ENCODE results near the gene NDUFAB1. TPM values are rescaled to one million over a fixed set of nuclear protein-coding genes. Genes with fewer than 3 reads are reported as not detected.

Gene NDUFAB1
- total RNA-seq, 1 experiment from 2014 or later: 189 TPM

- TF ChIP-seq ZNF532 (CRISPR knock-in tag; IDR thresholded peaks at IDR 0.05; ENCODE audit: borderline replicate concordance): no peak
- no peak for TF ChIP-seq GTF2I (CRISPR knock-in tag; conservative IDR thresholded peaks at IDR 0.05)
- TF ChIP-seq, protein P1, sequence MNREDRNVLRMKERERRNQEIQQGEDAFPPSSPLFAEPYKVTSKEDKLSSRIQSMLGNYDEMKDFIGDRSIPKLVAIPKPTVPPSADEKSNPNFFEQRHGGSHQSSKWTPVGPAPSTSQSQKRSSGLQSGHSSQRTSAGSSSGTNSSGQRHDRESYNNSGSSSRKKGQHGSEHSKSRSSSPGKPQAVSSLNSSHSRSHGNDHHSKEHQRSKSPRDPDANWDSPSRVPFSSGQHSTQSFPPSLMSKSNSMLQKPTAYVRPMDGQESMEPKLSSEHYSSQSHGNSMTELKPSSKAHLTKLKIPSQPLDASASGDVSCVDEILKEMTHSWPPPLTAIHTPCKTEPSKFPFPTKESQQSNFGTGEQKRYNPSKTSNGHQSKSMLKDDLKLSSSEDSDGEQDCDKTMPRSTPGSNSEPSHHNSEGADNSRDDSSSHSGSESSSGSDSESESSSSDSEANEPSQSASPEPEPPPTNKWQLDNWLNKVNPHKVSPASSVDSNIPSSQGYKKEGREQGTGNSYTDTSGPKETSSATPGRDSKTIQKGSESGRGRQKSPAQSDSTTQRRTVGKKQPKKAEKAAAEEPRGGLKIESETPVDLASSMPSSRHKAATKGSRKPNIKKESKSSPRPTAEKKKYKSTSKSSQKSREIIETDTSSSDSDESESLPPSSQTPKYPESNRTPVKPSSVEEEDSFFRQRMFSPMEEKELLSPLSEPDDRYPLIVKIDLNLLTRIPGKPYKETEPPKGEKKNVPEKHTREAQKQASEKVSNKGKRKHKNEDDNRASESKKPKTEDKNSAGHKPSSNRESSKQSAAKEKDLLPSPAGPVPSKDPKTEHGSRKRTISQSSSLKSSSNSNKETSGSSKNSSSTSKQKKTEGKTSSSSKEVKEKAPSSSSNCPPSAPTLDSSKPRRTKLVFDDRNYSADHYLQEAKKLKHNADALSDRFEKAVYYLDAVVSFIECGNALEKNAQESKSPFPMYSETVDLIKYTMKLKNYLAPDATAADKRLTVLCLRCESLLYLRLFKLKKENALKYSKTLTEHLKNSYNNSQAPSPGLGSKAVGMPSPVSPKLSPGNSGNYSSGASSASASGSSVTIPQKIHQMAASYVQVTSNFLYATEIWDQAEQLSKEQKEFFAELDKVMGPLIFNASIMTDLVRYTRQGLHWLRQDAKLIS (CRISPR knock-in tag; IDR thresholded peaks at IDR 0.05; ENCODE audit: borderline replicate concordance): no peak
- TF ChIP-seq, protein P2, sequence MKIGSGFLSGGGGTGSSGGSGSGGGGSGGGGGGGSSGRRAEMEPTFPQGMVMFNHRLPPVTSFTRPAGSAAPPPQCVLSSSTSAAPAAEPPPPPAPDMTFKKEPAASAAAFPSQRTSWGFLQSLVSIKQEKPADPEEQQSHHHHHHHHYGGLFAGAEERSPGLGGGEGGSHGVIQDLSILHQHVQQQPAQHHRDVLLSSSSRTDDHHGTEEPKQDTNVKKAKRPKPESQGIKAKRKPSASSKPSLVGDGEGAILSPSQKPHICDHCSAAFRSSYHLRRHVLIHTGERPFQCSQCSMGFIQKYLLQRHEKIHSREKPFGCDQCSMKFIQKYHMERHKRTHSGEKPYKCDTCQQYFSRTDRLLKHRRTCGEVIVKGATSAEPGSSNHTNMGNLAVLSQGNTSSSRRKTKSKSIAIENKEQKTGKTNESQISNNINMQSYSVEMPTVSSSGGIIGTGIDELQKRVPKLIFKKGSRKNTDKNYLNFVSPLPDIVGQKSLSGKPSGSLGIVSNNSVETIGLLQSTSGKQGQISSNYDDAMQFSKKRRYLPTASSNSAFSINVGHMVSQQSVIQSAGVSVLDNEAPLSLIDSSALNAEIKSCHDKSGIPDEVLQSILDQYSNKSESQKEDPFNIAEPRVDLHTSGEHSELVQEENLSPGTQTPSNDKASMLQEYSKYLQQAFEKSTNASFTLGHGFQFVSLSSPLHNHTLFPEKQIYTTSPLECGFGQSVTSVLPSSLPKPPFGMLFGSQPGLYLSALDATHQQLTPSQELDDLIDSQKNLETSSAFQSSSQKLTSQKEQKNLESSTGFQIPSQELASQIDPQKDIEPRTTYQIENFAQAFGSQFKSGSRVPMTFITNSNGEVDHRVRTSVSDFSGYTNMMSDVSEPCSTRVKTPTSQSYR (CRISPR knock-in tag; IDR thresholded peaks at IDR 0.05): no peak
- TF ChIP-seq ZNF317 (CRISPR knock-in tag; IDR thresholded peaks at IDR 0.05; ENCODE audit: borderline replicate concordance, low read depth): no peak
- no peak for TF ChIP-seq TCF7 (CRISPR knock-in tag; IDR thresholded peaks at IDR 0.05; ENCODE audit: low read depth)
- no peak for TF ChIP-seq ZNF423 (CRISPR knock-in tag; IDR thresholded peaks at IDR 0.05)
- no peak for TF ChIP-seq ZBTB21 (CRISPR knock-in tag; IDR thresholded peaks at IDR 0.05; ENCODE audit: borderline replicate concordance)
- no peak for TF ChIP-seq RORB (CRISPR knock-in tag; IDR thresholded peaks at IDR 0.05)
- TF ChIP-seq NR2C2 (CRISPR knock-in tag; IDR thresholded peaks at IDR 0.05): no peak
- TF ChIP-seq, protein P3, sequence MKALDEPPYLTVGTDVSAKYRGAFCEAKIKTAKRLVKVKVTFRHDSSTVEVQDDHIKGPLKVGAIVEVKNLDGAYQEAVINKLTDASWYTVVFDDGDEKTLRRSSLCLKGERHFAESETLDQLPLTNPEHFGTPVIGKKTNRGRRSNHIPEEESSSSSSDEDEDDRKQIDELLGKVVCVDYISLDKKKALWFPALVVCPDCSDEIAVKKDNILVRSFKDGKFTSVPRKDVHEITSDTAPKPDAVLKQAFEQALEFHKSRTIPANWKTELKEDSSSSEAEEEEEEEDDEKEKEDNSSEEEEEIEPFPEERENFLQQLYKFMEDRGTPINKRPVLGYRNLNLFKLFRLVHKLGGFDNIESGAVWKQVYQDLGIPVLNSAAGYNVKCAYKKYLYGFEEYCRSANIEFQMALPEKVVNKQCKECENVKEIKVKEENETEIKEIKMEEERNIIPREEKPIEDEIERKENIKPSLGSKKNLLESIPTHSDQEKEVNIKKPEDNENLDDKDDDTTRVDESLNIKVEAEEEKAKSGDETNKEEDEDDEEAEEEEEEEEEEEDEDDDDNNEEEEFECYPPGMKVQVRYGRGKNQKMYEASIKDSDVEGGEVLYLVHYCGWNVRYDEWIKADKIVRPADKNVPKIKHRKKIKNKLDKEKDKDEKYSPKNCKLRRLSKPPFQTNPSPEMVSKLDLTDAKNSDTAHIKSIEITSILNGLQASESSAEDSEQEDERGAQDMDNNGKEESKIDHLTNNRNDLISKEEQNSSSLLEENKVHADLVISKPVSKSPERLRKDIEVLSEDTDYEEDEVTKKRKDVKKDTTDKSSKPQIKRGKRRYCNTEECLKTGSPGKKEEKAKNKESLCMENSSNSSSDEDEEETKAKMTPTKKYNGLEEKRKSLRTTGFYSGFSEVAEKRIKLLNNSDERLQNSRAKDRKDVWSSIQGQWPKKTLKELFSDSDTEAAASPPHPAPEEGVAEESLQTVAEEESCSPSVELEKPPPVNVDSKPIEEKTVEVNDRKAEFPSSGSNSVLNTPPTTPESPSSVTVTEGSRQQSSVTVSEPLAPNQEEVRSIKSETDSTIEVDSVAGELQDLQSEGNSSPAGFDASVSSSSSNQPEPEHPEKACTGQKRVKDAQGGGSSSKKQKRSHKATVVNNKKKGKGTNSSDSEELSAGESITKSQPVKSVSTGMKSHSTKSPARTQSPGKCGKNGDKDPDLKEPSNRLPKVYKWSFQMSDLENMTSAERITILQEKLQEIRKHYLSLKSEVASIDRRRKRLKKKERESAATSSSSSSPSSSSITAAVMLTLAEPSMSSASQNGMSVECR (CRISPR knock-in tag; IDR thresholded peaks at IDR 0.05; ENCODE audit: borderline replicate concordance): no peak
These were observed 13.8 kb upstream of the NDUFAB1 start (continued) for GRCh38 chr16:23609929-23610328.

- CTCF ChIA-PET: no interaction called here
- no peaks in the 10 kb centered on the region for H3K4me1 Mint-ChIP-seq
- no peak overlapping the region for H3K4me3 Mint-ChIP-seq
- DNase-seq (ENCODE audit: low spot score) (no peak), ATAC-seq (no peak)
- POLR2A ChIA-PET: no interaction called here
- no peaks in the 10 kb centered on the region for H3K9me3 Mint-ChIP-seq
- H3K27ac Mint-ChIP-seq: no peak overlapping the region
- H3K27me3 Mint-ChIP-seq (ENCODE audit: low read depth): no peaks in the 10 kb centered on the region
- H3K36me3 Mint-ChIP-seq: peaks cover 38% of the 10 kb centered on the region
- no peak for TF ChIP-seq IRF2 (CRISPR knock-in tag; IDR thresholded peaks at IDR 0.05; ENCODE audit: borderline replicate concordance, low read depth)
- no peak for TF ChIP-seq NR3C1 (CRISPR knock-in tag; conservative IDR thresholded peaks at IDR 0.05; ENCODE audit: low read depth)
- TF ChIP-seq NFYB (CRISPR knock-in tag; conservative IDR thresholded peaks at IDR 0.05; ENCODE audit: low read depth): no peak
- TF ChIP-seq, protein P3 (CRISPR knock-in tag; IDR thresholded peaks at IDR 0.05; ENCODE audit: borderline replicate concordance): no peak
- TF ChIP-seq PREB (CRISPR knock-in tag; IDR thresholded peaks at IDR 0.05; ENCODE audit: borderline replicate concordance): no peak
These were observed 12.1 kb upstream of the NDUFAB1 start for GRCh38 chr16:23608194-23608593.

All from WTC11 (cell line).